Stimulated activated CD8-positive, alpha-beta memory T cell treated with anti-CD3 and anti-CD28 coated beads, Interleukin-2, amount 100 ng/mL, for 1 hour (primary cell): ENCODE data around the gene FOXP1.

Source experiments
- DNase-seq, 2 donors: peaks; one replicate each; pipeline ENCODE4 v3.0.0-alpha.2; 2020; ENCODE audit warnings: low read depth in 2 of 2

The FOXP1 gene

GRCh38 chr3:71104556-71104955, 479.0 kb downstream of the FOXP1 start:
- no peak for DNase-seq

- no peak for DNase-seq
Observed at GRCh38 chr3:71104121-71104541, 479.4 kb downstream of the FOXP1 start.

- DNase-seq, result no peak
Observed at GRCh38 chr3:71103430-71103921, 480.1 kb downstream of the FOXP1 start.

- no peak for DNase-seq
Observed at GRCh38 chr3:71102111-71102983, 481.2 kb downstream of the FOXP1 start.

- DNase-seq, result no peak
Observed at GRCh38 chr3:71101626-71102025, 481.9 kb downstream of the FOXP1 start.

GRCh38 chr3:71101014-71101413, 482.5 kb downstream of the FOXP1 start:
- no peak for DNase-seq

GRCh38 chr3:71099997-71100719, 483.4 kb downstream of the FOXP1 start:
- DNase-seq, result no peak

GRCh38 chr3:71097557-71097956, 486.0 kb downstream of the FOXP1 start:
- no peak for DNase-seq

GRCh38 chr3:71095511-71096291, 487.8 kb downstream of the FOXP1 start:
- no peak for DNase-seq

GRCh38 chr3:71094658-71095209, 488.8 kb downstream of the FOXP1 start:
- DNase-seq, result no peak

GRCh38 chr3:71092665-71093064, 490.9 kb downstream of the FOXP1 start:
- DNase-seq, result no peak

GRCh38 chr3:71090207-71090606, 493.3 kb downstream of the FOXP1 start:
- no peak for DNase-seq

GRCh38 chr3:71089271-71089847, 494.2 kb downstream of the FOXP1 start:
- DNase-seq, result no peak

GRCh38 chr3:71088742-71089141, 494.8 kb downstream of the FOXP1 start:
- DNase-seq, result no peak

GRCh38 chr3:71088019-71088708, 495.4 kb downstream of the FOXP1 start:
- no peak for DNase-seq

GRCh38 chr3:71087143-71088018, 496.1 kb downstream of the FOXP1 start:
- no peak for DNase-seq

GRCh38 chr3:71086777-71087142, 496.8 kb downstream of the FOXP1 start:
- DNase-seq, result no peak

GRCh38 chr3:71083726-71084131, 499.8 kb downstream of the FOXP1 start:
- DNase-seq, result no peak

GRCh38 chr3:71082833-71083232, 500.7 kb downstream of the FOXP1 start:
- DNase-seq, result no peak
